ENCODE measurements around the gene PCDHB14. TPM values are rescaled to one million over a fixed set of nuclear protein-coding genes. Genes with fewer than 3 reads are reported as not detected.

PCDHB14 gene
- total and polyA plus RNA-seq, 4 donors = 0.67 to 10.6 (median 2.0) TPM

DNA sequence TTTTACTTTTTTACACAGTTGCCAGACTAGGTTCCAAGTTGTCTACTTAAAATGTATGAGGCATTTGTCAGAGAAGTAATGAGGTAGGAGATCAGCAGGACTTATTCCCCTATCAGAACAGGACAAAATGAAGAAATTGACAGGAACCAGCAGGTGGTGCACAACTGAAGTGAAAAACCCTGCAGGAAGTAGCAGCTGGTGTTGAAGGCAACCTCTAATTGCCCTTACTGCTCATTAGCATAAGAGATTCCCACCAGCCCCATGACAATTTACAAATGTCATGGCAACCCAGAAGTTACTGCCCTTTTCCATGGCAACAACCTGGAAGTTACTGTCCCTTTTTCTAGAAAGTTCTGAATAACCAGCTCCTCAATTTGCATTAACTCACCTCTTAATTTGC is 27.4 kb downstream of the PCDHB14 start:
- Histone ChIP-seq H3K27me3 (ENCODE audit: control insufficient read depth in 3 of 3, insufficient read depth in 3 of 3, low read length in 2 of 3) (no peaks in the 10 kb centered on the region), H3K9me3 (ENCODE audit: control insufficient read depth in 4 of 4, insufficient read depth in 3 of 4, low read length in 3 of 4) (peaks cover 10 to 61% (median 38%) of the 10 kb centered on the region in 4 donors), H3K4me3 (no peak overlapping the region), H3K36me3 (ENCODE audit: control insufficient read depth in 4 of 4, insufficient read depth in 4 of 4, low read length in 4 of 4) (peaks cover 0 to 12% (median 1%) of the 10 kb centered on the region in 4 donors), H3K9ac (ENCODE audit: insufficient read depth in 1 of 2, low read length in 2 of 2) (no peak overlapping the region), H3K27ac (ENCODE audit: low read depth in 1 of 2, low read length in 1 of 2) (no peak overlapping the region), H3K4me1 (ENCODE audit: control insufficient read depth in 5 of 5, insufficient read depth in 5 of 5, low read length in 5 of 5) (no peaks in the 10 kb centered on the region)
- ATAC-seq (ENCODE audit: insufficient read depth, low FRiP score) (no peak), DNase-seq (no peak)
- TF ChIP-seq, protein P1, sequence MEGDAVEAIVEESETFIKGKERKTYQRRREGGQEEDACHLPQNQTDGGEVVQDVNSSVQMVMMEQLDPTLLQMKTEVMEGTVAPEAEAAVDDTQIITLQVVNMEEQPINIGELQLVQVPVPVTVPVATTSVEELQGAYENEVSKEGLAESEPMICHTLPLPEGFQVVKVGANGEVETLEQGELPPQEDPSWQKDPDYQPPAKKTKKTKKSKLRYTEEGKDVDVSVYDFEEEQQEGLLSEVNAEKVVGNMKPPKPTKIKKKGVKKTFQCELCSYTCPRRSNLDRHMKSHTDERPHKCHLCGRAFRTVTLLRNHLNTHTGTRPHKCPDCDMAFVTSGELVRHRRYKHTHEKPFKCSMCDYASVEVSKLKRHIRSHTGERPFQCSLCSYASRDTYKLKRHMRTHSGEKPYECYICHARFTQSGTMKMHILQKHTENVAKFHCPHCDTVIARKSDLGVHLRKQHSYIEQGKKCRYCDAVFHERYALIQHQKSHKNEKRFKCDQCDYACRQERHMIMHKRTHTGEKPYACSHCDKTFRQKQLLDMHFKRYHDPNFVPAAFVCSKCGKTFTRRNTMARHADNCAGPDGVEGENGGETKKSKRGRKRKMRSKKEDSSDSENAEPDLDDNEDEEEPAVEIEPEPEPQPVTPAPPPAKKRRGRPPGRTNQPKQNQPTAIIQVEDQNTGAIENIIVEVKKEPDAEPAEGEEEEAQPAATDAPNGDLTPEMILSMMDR (IDR thresholded peaks at IDR 0.05; ENCODE audit: control extremely low read depth, extremely low read depth) = no peak

DNA sequence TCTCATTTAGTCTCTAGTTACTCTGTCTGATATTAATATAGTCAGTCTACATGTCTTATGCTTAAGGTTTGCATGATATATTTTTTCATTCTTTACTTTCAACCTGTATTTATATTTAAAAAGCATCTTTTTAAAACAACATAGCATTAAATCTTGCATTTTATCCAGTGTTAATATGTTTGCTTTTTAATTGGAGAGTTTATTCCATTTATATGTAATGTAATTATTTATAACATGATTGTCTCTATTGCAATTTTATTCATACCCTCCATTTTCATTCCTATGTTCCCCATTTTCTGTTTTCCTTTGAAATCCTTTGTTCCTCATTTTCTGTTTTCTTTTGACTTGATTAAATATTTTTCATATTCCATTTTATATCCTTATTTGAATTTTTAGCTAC is 35.3 kb downstream of the PCDHB14 start:
- no peak for ATAC-seq (ENCODE audit: insufficient read depth, low FRiP score)
- TF ChIP-seq, protein P1 (IDR thresholded peaks at IDR 0.05; ENCODE audit: control extremely low read depth, extremely low read depth) = no peak

DNA sequence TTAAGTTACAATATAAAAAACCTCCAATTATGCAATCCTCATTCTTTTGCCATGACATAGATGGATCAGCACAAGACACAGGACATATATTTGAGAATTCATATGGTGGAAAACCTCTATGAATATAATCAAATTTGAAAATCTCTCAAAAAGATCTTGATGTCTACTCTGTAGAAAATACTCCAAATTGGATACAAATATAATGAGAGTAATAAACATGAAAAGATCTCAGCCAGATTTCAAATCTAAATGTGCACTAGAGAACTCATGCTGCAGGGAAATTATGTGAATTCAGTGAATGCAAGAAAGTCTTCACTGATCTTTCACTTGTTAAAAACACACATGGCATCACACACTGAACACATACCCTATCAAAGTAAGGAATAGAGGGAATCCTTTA is 35.8 kb downstream of the PCDHB14 start:
- Histone ChIP-seq H3K4me1 (ENCODE audit: control insufficient read depth in 5 of 5, insufficient read depth in 5 of 5, low read length in 5 of 5) (no peaks in the 10 kb centered on the region), H3K36me3 (ENCODE audit: control insufficient read depth in 4 of 4, insufficient read depth in 4 of 4, low read length in 4 of 4) (peaks cover 0 to 2% (median 0%) of the 10 kb centered on the region in 4 donors), H3K27me3 (ENCODE audit: control insufficient read depth in 3 of 3, insufficient read depth in 3 of 3, low read length in 2 of 3) (no peaks in the 10 kb centered on the region), H3K27ac (ENCODE audit: low read depth in 1 of 2, low read length in 1 of 2) (no peak overlapping the region), H3K9me3 (ENCODE audit: control insufficient read depth in 4 of 4, insufficient read depth in 3 of 4, low read length in 3 of 4) (peaks cover 17 to 63% (median 43%) of the 10 kb centered on the region in 4 donors), H3K4me3 (no peak overlapping the region), H3K9ac (ENCODE audit: insufficient read depth in 1 of 2, low read length in 2 of 2) (no peak overlapping the region)
- ATAC-seq (ENCODE audit: insufficient read depth, low FRiP score) (no peak), DNase-seq (no peak)
- TF ChIP-seq, protein P1 (IDR thresholded peaks at IDR 0.05; ENCODE audit: control extremely low read depth, extremely low read depth) = no peak

More for the DNA sequence above, 35.3 kb downstream of the PCDHB14 start:
- peaks cover 17 to 64% (median 42%) of the 10 kb centered on the region in 4 donors for H3K9me3 ChIP-seq (ENCODE audit: control insufficient read depth in 4 of 4, insufficient read depth in 3 of 4, low read length in 3 of 4)
- H3K27me3 ChIP-seq (ENCODE audit: control insufficient read depth in 3 of 3, insufficient read depth in 3 of 3, low read length in 2 of 3) = no peaks in the 10 kb centered on the region
- no peaks in the 10 kb centered on the region for H3K4me1 ChIP-seq (ENCODE audit: control insufficient read depth in 5 of 5, insufficient read depth in 5 of 5, low read length in 5 of 5)
- H3K36me3 ChIP-seq (ENCODE audit: control insufficient read depth in 4 of 4, insufficient read depth in 4 of 4, low read length in 4 of 4) = peaks cover 0 to 2% (median 0%) of the 10 kb centered on the region in 4 donors
- H3K4me3 ChIP-seq = no peak overlapping the region
- no peak for DNase-seq
- H3K9ac ChIP-seq (ENCODE audit: insufficient read depth in 1 of 2, low read length in 2 of 2) = no peak overlapping the region
- H3K27ac ChIP-seq (ENCODE audit: low read depth in 1 of 2, low read length in 1 of 2) = no peak overlapping the region

Measured in lung (tissue), 12 donors.